HK-2 (cell line): ENCODE results near the gene CA5A.
A peak's percentile ranks its signal among the peaks of the same experiment; 100 is the strongest.
"Not testable (repeated sequence)": the region's sequence is repeated elsewhere in the genome, so short reads cannot be mapped to it uniquely, and the experiment has no call there.

Experiments used
- DNase-seq: peaks from one replicate; pipeline ENCODE4 v3.0.0-alpha.2; 2018; ENCODE audit not compliant: unreplicated experiment

Gene CA5A

GRCh38 chr16:87865902-87866555, 70.3 kb downstream of the CA5A start:
- not testable (repeated sequence) for DNase-seq

- no peak for DNase-seq
These were observed 71.9 kb downstream of the CA5A start for GRCh38 chr16:87864331-87864989.

- DNase-seq: not testable (repeated sequence)
These were observed 73.0 kb downstream of the CA5A start for GRCh38 chr16:87863327-87863635.

DNA sequence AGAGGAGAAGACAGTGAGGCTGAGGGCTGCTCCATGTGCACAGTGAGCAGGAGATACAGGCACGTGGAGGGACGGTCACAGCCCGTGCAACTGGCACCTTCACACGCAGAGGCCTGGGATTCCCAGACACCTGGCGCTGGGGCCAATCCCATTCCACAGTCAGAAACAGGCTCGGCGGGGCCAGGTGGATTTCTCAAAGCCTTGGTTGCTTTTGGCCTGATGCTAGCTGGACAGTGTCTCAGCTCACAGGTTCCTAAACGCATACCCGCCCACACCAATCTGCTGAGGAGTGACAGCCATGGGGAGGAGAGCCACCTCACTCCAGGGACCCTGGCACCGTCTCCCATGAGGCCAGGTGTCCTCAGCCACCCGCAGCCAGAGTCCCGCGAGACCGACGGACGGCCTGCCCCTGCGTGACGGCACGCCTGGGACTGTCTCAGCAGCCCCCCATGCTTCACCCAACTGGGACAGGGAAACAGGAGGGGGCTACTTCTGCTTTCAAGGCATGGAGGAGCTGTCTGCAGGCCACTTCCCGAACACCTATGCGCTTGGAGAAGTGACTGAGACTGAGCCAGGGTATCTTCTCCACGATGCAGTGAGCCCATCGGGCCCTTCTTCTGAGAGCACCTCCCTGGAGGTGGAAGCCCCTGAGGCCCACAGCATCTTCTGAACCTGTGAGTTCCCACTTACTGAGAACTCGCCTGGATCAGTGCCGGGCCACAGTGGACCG, 73.6 kb downstream of the CA5A start:
- not testable (repeated sequence) for DNase-seq

GRCh38 chr16:87861300-87862099, 74.8 kb downstream of the CA5A start:
- DNase-seq: not testable (repeated sequence)

DNA sequence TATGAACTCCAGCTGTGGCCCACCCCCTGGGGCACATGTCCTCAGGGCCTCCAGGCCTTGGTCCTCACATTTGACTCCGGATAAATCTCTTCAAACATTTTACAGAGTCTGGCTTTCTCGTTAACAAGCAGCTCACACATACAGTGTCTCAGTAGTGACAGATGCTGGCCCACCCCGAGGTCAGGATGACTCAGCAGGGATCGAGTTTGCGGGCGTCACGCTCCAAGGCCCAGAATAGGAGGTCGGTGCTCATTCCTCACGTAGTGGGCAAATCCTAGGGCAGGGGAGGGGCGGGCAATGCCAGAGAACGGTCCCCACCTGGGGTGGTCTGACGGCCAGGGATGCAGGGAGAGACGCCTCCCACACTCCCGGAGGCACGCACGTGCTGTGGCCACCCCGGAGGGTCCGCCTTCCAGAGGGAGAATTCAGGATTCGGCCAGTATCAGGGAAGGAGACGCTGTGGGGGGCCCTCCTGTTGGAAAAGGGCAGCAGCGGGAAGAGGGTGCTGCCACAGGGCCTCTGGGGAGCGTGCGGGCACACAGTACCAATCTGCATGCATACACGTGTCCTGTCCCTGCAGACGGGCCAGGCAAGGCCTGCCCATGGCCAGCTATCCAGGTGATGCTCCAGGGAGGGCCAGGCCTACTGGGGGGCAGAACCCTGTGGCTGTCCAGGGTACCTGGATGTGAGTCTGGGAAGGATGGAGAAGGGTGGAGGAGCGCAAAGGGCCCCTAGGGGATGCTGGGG, 75.6 kb downstream of the CA5A start:
- peak; percentile 84 for DNase-seq

GRCh38 chr16:87858151-87858993, 78.0 kb downstream of the CA5A start:
- not testable (repeated sequence) for DNase-seq

GRCh38 chr16:87856791-87857228, 79.5 kb downstream of the CA5A start:
- DNase-seq: no peak

DNA sequence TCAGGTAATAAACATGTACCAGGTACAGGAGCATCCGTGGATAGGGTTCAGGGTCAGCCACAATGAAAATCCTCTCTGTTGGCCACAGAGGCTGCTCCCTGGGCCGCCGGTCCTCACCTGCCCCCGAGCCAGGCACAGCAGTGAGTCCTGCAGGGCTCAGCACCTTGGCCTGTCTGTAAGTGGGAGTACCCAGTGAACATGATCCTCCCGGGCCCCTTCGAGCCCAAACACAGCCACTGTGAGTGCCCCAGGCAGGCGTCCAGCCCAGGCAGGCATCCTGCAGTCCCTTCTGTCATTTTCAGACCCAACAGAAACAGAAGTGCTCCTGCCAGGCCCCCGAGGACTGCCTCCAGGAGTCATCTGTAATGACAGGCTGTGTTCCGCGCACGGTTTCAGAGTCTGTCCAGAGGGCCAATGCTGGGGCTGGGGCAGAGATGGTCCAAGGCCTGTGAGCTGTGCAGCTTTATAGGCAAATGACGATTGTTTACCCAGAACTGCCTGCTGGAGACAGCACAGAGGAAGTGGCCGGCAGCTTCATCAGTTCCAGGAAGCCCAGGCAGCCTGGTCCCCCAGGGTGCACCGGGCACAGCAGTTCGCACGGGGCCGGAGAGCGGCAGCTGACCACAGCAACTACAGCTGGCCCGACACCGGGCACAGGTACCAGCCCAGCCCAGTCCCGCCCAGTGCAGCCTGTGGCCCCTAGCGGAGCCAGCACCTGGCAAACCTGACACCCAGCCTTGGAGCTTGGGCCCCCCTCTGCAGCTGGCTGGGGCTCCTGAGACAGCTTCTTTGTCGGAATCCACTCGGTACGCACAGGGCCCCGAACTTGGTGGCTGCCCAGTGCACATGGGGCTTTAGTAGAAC, 80.2 kb downstream of the CA5A start:
- no peak for DNase-seq

DNA sequence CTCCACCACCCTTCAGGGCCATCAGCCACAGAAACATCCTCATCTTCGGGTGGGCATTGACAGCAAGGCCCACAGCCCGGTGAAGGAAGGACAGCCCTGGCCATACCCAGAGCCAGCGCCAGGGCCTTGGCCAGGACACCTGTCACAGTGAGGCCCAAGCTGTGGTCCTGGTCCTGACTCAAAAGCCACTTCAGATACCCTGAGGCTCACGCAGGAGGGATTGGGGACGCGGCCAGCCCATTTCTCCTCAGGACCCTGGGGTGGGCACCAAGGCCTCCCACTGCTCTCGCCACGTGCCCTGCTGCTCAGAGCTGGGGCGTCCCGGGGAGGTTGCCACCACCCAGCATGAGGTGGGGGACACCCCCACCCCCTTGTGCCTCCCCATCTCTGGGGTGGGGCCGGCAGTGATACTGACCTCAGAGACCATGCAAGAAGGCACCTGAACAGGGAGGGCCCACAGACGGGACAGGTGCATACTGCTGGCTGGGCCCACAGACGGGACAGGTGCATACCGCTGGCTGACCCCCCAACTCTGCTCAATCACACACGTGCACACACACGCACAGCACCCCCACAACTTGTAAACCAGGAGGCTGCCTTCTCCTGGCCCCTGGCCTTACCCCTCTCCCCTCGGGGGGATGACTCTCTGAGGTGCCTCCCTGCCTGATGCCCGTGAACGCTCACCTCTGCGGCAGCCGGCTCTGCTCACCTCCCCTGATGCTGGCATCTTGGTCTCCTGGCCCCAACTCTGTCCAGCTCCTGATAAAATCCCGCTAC, 81.2 kb downstream of the CA5A start:
- no peak for DNase-seq

- DNase-seq: no peak
These were observed 82.0 kb downstream of the CA5A start for GRCh38 chr16:87854053-87854906.

DNA sequence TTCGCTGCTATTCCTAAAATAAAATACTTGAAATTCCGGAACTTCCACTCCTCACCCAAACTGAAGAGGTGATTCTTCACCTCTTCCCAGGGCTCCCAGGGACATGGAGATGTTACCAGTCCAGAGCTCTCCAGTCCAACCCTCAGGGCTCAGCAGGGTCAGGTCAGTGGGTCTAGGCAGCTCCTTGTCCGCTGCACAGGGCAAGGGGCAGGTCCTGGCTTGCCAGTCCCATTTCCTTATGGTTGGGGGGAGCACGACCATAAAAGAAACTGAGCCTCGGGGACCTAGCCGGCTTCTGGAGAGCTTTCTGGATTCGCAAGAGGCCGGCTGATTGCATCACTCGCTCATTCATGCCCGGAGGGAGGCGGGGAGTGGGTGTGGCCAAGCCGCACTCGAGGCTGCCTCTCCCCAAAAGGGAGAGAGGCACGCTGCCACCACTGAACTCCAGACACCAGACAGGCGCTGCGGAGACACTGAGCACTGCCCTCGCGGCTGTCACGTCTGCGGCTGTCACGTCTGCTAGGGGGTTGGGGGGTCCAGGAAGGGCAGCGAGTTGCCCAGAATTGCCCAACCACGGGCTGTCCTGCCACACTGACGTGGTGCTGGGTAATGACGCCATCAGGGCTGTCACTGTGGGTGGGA, 82.8 kb downstream of the CA5A start:
- peak; percentile 84 for DNase-seq

GRCh38 chr16:87851601-87852000, 84.7 kb downstream of the CA5A start:
- no peak for DNase-seq

- no peak for DNase-seq
These were observed 85.2 kb downstream of the CA5A start for GRCh38 chr16:87851141-87851587.

DNA sequence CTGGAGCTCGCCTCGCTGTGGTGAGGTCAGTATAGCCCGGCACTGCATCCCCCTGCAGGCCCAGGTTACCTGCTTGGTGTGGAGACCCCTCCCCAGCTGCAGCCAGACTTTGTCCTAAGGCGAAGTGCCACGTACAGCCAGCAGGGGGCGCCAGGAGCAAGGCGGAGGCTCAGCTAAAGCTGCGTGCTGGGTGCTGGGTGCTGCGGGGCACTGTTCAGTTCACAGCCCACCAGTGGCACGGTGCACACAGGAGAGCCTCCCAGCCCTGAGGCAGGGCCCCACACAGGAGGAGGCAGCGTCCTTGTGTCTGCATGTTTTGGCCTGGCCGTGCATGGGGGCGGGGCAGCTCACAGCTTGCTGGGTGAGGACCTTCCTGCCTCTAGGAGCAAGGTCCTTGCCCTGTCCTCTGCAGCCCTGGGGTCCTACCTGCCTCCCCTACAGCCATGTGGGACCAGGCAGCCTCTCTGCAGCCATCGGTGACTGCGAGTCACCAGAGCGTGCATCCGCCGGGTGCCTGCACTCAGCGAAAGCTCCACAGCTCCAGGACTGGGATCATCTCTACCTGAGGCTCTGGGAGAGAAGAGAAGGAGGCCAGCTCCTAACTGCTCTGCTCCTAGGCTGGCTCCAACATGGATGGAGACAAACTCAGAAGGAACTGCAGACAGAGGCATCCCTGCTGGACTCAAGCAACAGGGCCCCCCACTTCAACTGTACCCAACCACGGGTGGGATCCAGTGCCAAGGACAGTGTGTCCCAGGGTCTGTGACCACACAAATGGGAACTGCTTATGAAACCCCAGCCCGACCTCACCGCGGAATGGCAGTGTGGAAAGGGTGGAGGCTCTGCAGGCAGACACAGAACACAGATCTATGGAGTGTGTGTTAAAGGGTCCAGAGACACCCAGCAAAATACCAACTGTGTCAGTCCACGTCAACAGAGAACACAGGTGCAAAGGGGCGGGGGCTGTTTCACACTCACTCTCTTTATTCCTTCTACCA, 86.0 kb downstream of the CA5A start:
- DNase-seq: peak; percentile 67

GRCh38 chr16:87849419-87850008, 86.8 kb downstream of the CA5A start:
- DNase-seq: no peak
